ENCODE data around the gene ADCY2.

DNA sequence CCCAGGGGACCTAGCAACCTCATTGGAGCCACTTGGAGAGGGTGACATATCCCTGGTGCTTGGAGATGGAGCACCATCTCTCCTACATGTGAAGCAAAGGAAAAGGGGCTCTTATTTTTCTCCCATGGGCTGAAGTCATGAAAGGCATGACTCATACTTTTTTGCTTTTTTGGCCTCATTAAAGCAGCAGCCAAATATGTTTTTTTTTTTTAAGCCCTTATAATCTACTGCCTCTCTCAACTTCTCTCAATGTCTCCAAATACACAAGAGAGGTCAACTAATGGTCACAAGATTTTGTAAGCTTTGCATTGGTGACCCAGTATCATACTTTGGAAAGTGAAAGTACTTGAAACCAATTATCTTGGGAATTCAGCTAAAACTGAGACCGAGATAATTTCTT is 456.6 kb downstream of the ADCY2 start:
- TF ChIP-seq, protein P1, sequence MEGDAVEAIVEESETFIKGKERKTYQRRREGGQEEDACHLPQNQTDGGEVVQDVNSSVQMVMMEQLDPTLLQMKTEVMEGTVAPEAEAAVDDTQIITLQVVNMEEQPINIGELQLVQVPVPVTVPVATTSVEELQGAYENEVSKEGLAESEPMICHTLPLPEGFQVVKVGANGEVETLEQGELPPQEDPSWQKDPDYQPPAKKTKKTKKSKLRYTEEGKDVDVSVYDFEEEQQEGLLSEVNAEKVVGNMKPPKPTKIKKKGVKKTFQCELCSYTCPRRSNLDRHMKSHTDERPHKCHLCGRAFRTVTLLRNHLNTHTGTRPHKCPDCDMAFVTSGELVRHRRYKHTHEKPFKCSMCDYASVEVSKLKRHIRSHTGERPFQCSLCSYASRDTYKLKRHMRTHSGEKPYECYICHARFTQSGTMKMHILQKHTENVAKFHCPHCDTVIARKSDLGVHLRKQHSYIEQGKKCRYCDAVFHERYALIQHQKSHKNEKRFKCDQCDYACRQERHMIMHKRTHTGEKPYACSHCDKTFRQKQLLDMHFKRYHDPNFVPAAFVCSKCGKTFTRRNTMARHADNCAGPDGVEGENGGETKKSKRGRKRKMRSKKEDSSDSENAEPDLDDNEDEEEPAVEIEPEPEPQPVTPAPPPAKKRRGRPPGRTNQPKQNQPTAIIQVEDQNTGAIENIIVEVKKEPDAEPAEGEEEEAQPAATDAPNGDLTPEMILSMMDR (IDR thresholded peaks at IDR 0.05) = no peak
- no peak for TF ChIP-seq POLR2A (IDR thresholded peaks at IDR 0.05)
